GM12801 (cell line): ENCODE measurements around the gene ADSL.

Experiments used
- TF ChIP-seq, protein P1 (sequence below): IDR thresholded peaks from one replicate; pipeline ENCODE4 v1.5.1; 2011; ENCODE audit warnings: control low read depth; ENCODE audit not compliant: insufficient read length; ENCODE audit errors: extremely low read depth

The ADSL gene

DNA sequence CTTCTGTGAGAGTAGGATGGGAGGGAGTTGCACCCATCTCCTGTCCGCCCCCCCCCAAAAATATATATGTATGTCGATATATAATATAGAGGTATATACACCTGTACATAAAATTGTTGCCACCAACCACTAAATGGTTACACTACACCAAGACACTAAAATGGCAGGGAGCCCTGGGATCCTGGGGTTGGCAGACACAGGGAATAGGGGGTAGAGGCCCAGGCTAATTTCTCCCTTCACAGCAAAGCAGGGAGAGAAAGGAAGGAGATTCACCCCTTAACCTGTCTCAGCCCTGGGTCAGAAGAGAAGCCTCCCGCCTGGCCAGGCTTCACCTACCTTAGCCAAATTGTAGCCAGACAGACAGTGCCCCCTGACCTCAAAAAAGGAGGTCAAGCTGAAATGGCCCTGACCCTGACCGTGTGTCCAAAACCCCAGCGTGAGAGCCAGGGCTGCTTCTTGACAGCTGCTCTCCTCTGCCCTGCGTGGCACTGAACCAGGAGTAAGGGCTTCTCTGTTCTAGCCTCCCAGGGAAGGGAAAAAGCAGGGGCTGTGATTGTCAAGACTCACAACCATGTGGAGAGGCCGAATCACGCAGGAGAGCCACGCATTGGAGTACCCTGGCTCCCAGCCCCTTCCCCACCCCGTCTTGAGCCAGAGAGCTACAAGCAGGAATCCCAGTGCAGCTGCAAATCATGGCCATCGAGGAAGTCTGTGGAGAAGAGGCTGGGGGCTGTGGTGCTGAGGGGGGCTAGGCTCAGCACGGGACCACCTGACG is 64.6 kb downstream of the ADSL start:
- TF ChIP-seq, protein P1, sequence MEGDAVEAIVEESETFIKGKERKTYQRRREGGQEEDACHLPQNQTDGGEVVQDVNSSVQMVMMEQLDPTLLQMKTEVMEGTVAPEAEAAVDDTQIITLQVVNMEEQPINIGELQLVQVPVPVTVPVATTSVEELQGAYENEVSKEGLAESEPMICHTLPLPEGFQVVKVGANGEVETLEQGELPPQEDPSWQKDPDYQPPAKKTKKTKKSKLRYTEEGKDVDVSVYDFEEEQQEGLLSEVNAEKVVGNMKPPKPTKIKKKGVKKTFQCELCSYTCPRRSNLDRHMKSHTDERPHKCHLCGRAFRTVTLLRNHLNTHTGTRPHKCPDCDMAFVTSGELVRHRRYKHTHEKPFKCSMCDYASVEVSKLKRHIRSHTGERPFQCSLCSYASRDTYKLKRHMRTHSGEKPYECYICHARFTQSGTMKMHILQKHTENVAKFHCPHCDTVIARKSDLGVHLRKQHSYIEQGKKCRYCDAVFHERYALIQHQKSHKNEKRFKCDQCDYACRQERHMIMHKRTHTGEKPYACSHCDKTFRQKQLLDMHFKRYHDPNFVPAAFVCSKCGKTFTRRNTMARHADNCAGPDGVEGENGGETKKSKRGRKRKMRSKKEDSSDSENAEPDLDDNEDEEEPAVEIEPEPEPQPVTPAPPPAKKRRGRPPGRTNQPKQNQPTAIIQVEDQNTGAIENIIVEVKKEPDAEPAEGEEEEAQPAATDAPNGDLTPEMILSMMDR, result no peak

DNA sequence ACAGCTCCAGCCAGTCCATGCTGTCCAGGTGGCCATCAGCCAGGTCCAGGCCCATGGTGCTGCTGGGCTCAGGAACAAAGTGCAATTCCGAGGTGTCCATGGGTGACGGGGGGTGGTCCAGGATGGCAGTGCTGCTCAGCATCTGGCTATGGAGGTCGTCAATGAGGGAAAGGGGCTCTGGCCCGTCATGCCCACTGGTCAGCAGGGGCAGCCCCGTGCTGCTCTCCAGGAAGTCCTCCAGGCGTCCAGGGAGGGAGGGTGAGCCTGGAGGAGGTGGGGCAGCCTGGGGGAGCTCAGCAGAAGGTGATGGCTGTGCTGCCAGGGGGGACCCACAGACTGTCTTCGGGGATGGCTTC is 65.2 kb downstream of the ADSL start:
- TF ChIP-seq, protein P1, result no peak

- TF ChIP-seq, protein P1, result no peak
These were observed 66.1 kb downstream of the ADSL start for GRCh38 chr22:40412441-40412840.

DNA sequence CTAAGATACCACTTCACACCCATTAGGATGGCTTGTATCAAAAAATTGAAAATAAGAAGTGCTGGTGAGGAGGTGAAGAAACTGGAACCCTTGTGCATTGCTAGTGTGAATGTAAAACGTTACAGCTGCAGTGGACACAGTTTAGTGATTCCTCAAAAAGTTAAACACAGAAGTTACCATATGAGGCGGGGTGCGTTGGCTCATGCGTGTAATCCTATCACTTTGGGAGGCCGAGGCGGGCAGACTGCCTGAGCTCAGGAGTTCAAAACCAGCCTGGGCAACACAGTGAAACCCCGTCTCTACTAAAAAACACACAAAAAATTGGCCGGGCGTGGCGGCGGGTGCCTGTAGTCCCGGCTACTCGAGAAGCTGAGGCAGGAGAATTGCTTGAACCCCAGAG is 67.6 kb downstream of the ADSL start:
- TF ChIP-seq, protein P1, result no peak

GRCh38 chr22:40414311-40414710 is 68.0 kb downstream of the ADSL start:
- TF ChIP-seq, protein P1, result no peak

DNA sequence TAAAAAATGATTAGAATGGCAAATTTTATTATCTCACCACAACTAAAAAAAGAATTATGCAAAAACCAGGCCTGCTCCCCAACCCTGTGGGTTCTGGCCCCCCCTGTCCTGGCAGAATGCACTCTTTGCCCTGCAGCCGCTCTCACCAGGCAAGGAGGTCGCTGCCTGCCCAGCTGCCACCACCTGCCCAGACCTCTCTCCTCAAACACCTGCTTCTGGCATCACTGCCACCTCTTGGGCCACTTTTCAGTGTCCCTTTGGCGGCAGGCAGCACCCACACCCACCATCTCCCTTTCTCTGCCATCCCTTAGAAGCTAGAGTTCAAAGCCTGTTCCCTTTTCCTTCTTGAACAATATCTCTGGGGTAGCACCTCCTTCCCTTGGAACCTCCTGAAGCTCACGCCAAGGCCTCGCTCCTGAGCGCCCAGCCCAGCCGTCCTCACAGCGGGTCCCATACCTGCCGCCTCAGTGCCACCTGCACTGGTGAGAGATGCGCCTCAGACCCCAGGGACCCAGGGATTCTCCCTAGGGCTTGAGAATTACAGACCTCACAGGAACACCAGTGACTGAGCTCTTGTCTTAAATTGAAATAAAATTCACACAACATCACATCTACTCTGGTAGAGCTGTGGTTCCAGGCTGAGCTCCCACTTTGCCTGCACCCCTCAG is 68.7 kb downstream of the ADSL start:
- TF ChIP-seq, protein P1, result no peak

- TF ChIP-seq, protein P1, result no peak
These were observed 69.4 kb downstream of the ADSL start for GRCh38 chr22:40415531-40416266.
